ENCODE results near the gene CD276. TPM values are rescaled to one million over a fixed set of nuclear protein-coding genes. Genes with fewer than 3 reads are reported as not detected.

Gene CD276
- total and polyA plus RNA-seq, 3 experiments from 2014 or later = 1.9 to 2.4 TPM; not detected in 1

GRCh38 chr15:73746261-73746660 is 62.1 kb downstream of the CD276 start:
- H3K27ac Mint-ChIP-seq = no peak overlapping the region
- POLR2A ChIA-PET = no interaction called here
- Histone ChIP-seq H3K36me3 (ENCODE audit: insufficient read depth, low read length) (no peaks in the 10 kb centered on the region), H3K4me1 (ENCODE audit: insufficient read depth, low read length) (no peaks in the 10 kb centered on the region), H3K27me3 (ENCODE audit: insufficient read depth, low read length, poor library complexity, severe bottlenecking) (no peaks in the 10 kb centered on the region), H3K27ac (ENCODE audit: low read depth, low read length) (no peak overlapping the region), H3K4me3 (ENCODE audit: low read length) (no peak overlapping the region), H3K9me3 (ENCODE audit: low read length) (no peaks in the 10 kb centered on the region)
- no peaks in the 10 kb centered on the region for H3K36me3 Mint-ChIP-seq
- peaks cover 0 to under 1% (median 0%) of the 10 kb centered on the region in 3 donors for H3K4me1 Mint-ChIP-seq
- DNase-seq = no peak
- no peaks in the 10 kb centered on the region for H3K9me3 Mint-ChIP-seq
- CTCF ChIA-PET = no interaction called here
- peaks cover 34 to 54% of the 10 kb centered on the region in 2 donors for H3K27me3 Mint-ChIP-seq
- H3K4me3 Mint-ChIP-seq = no peak overlapping the region

- H3K4me3 Mint-ChIP-seq = no peak overlapping the region
- Histone ChIP-seq H3K4me3 (ENCODE audit: low read length) (no peak overlapping the region), H3K36me3 (ENCODE audit: insufficient read depth, low read length) (no peaks in the 10 kb centered on the region), H3K9me3 (ENCODE audit: low read length) (no peaks in the 10 kb centered on the region), H3K27me3 (ENCODE audit: insufficient read depth, low read length, poor library complexity, severe bottlenecking) (no peaks in the 10 kb centered on the region), H3K27ac (ENCODE audit: low read depth, low read length) (no peak overlapping the region), H3K4me1 (ENCODE audit: insufficient read depth, low read length) (no peaks in the 10 kb centered on the region)
- no peak overlapping the region for H3K27ac Mint-ChIP-seq
- DNase-seq = no peak
- ChIA-PET CTCF (no interaction called here), POLR2A (no interaction called here)
- peaks cover 36 to 55% of the 10 kb centered on the region in 2 donors for H3K27me3 Mint-ChIP-seq
- no peaks in the 10 kb centered on the region for H3K9me3 Mint-ChIP-seq
- H3K36me3 Mint-ChIP-seq = no peaks in the 10 kb centered on the region
- peaks cover 0 to 3% (median 2%) of the 10 kb centered on the region in 3 donors for H3K4me1 Mint-ChIP-seq
Observed at GRCh38 chr15:73746883-73747282, 62.7 kb downstream of the CD276 start.

GRCh38 chr15:73747847-73748590 is 63.8 kb downstream of the CD276 start:
- CTCF ChIA-PET = no interaction called here
- Mint-ChIP-seq H3K4me1 (peaks cover 0 to 3% (median 2%) of the 10 kb centered on the region in 3 donors), H3K9me3 (no peaks in the 10 kb centered on the region)

GRCh38 chr15:73748730-73749129 is 64.5 kb downstream of the CD276 start:
- Histone ChIP-seq H3K36me3 (ENCODE audit: insufficient read depth, low read length) (no peaks in the 10 kb centered on the region), H3K4me1 (ENCODE audit: insufficient read depth, low read length) (no peaks in the 10 kb centered on the region), H3K27ac (ENCODE audit: low read depth, low read length) (no peak overlapping the region), H3K4me3 (ENCODE audit: low read length) (no peak overlapping the region), H3K27me3 (ENCODE audit: insufficient read depth, low read length, poor library complexity, severe bottlenecking) (no peaks in the 10 kb centered on the region), H3K9me3 (ENCODE audit: low read length) (no peaks in the 10 kb centered on the region)
- DNase-seq = no peak
- Mint-ChIP-seq H3K27me3 (peaks cover 37 to 55% of the 10 kb centered on the region in 2 donors), H3K4me3 (no peak overlapping the region), H3K36me3 (no peaks in the 10 kb centered on the region), H3K9me3 (peaks cover 0 to 2% (median 0%) of the 10 kb centered on the region in 5 donors), H3K4me1 (peaks cover 0 to 7% (median 2%) of the 10 kb centered on the region in 3 donors), H3K27ac (no peak overlapping the region)
- ChIA-PET POLR2A (no interaction called here), CTCF (no interaction called here)

More at GRCh38 chr15:73747847-73748590, 63.8 kb downstream of the CD276 start:
- POLR2A ChIA-PET = no interaction called here
- Mint-ChIP-seq H3K36me3 (no peaks in the 10 kb centered on the region), H3K27ac (no peak overlapping the region), H3K4me3 (no peak overlapping the region), H3K27me3 (peaks cover 34 to 51% of the 10 kb centered on the region in 2 donors)
- no peaks in the 10 kb centered on the region for H3K4me1 ChIP-seq (ENCODE audit: insufficient read depth, low read length)
- H3K27me3 ChIP-seq (ENCODE audit: insufficient read depth, low read length, poor library complexity, severe bottlenecking) = no peaks in the 10 kb centered on the region
- H3K9me3 ChIP-seq (ENCODE audit: low read length) = no peaks in the 10 kb centered on the region
- DNase-seq = no peak
- no peak overlapping the region for H3K4me3 ChIP-seq (ENCODE audit: low read length)
- no peak overlapping the region for H3K27ac ChIP-seq (ENCODE audit: low read depth, low read length)
- no peaks in the 10 kb centered on the region for H3K36me3 ChIP-seq (ENCODE audit: insufficient read depth, low read length)

- DNase-seq = no peak
- H3K27me3 Mint-ChIP-seq = peaks cover 45 to 63% of the 10 kb centered on the region in 2 donors
- peaks cover 0 to 4% (median 0%) of the 10 kb centered on the region in 5 donors for H3K9me3 Mint-ChIP-seq
- no peak overlapping the region for H3K27ac Mint-ChIP-seq
- no peaks in the 10 kb centered on the region for H3K36me3 Mint-ChIP-seq
- H3K4me3 Mint-ChIP-seq = no peak overlapping the region
- Histone ChIP-seq H3K9me3 (ENCODE audit: low read length) (no peaks in the 10 kb centered on the region), H3K4me1 (ENCODE audit: insufficient read depth, low read length) (no peaks in the 10 kb centered on the region), H3K36me3 (ENCODE audit: insufficient read depth, low read length) (no peaks in the 10 kb centered on the region), H3K27me3 (ENCODE audit: insufficient read depth, low read length, poor library complexity, severe bottlenecking) (no peaks in the 10 kb centered on the region), H3K27ac (ENCODE audit: low read depth, low read length) (no peak overlapping the region), H3K4me3 (ENCODE audit: low read length) (no peak overlapping the region)
- CTCF ChIA-PET = no interaction called here
- POLR2A ChIA-PET = no interaction called here
- H3K4me1 Mint-ChIP-seq = peaks cover 0 to 12% (median 2%) of the 10 kb centered on the region in 3 donors
Observed at GRCh38 chr15:73749533-73749932, 65.3 kb downstream of the CD276 start.

GRCh38 chr15:73749971-73750370 is 65.8 kb downstream of the CD276 start:
- Histone ChIP-seq H3K27me3 (ENCODE audit: insufficient read depth, low read length, poor library complexity, severe bottlenecking) (no peaks in the 10 kb centered on the region), H3K4me1 (ENCODE audit: insufficient read depth, low read length) (no peaks in the 10 kb centered on the region), H3K9me3 (ENCODE audit: low read length) (no peaks in the 10 kb centered on the region), H3K36me3 (ENCODE audit: insufficient read depth, low read length) (no peaks in the 10 kb centered on the region), H3K4me3 (ENCODE audit: low read length) (no peak overlapping the region), H3K27ac (ENCODE audit: low read depth, low read length) (no peak overlapping the region)
- Mint-ChIP-seq H3K4me1 (peaks cover 0 to 12% (median 2%) of the 10 kb centered on the region in 3 donors), H3K27ac (no peak overlapping the region), H3K27me3 (peaks cover 47 to 65% of the 10 kb centered on the region in 2 donors), H3K9me3 (peaks cover 0 to 4% (median 0%) of the 10 kb centered on the region in 5 donors), H3K36me3 (no peaks in the 10 kb centered on the region), H3K4me3 (no peak overlapping the region)
- no peak for DNase-seq
- ChIA-PET CTCF (no interaction called here), POLR2A (no interaction called here)

GRCh38 chr15:73750438-73750837 is 66.3 kb downstream of the CD276 start:
- Histone ChIP-seq H3K27ac (ENCODE audit: low read depth, low read length) (no peak overlapping the region), H3K4me3 (ENCODE audit: low read length) (no peak overlapping the region), H3K27me3 (ENCODE audit: insufficient read depth, low read length, poor library complexity, severe bottlenecking) (no peaks in the 10 kb centered on the region), H3K4me1 (ENCODE audit: insufficient read depth, low read length) (no peaks in the 10 kb centered on the region), H3K36me3 (ENCODE audit: insufficient read depth, low read length) (no peaks in the 10 kb centered on the region), H3K9me3 (ENCODE audit: low read length) (no peaks in the 10 kb centered on the region)
- CTCF ChIA-PET = no interaction called here
- Mint-ChIP-seq H3K27me3 (peaks cover 48 to 60% of the 10 kb centered on the region in 2 donors), H3K36me3 (no peaks in the 10 kb centered on the region), H3K4me3 (no peak overlapping the region), H3K27ac (no peak overlapping the region), H3K9me3 (peaks cover 0 to 4% (median 0%) of the 10 kb centered on the region in 5 donors), H3K4me1 (peaks cover 0 to 12% (median 2%) of the 10 kb centered on the region in 3 donors)
- DNase-seq = no peak
- POLR2A ChIA-PET = no interaction called here

GRCh38 chr15:73750951-73751350 is 66.8 kb downstream of the CD276 start:
- H3K4me1 ChIP-seq (ENCODE audit: insufficient read depth, low read length) = no peaks in the 10 kb centered on the region
- no peaks in the 10 kb centered on the region for H3K27me3 ChIP-seq (ENCODE audit: insufficient read depth, low read length, poor library complexity, severe bottlenecking)
- H3K9me3 ChIP-seq (ENCODE audit: low read length) = no peaks in the 10 kb centered on the region
- DNase-seq = no peak
- Mint-ChIP-seq H3K4me1 (peaks cover 0 to 12% (median 2%) of the 10 kb centered on the region in 3 donors), H3K9me3 (peaks cover 0 to 4% (median 0%) of the 10 kb centered on the region in 5 donors), H3K4me3 (no peak overlapping the region), H3K36me3 (no peaks in the 10 kb centered on the region), H3K27ac (no peak overlapping the region), H3K27me3 (peaks cover 52 to 59% of the 10 kb centered on the region in 2 donors)
- no peaks in the 10 kb centered on the region for H3K36me3 ChIP-seq (ENCODE audit: insufficient read depth, low read length)
- no peak overlapping the region for H3K4me3 ChIP-seq (ENCODE audit: low read length)
- H3K27ac ChIP-seq (ENCODE audit: low read depth, low read length) = no peak overlapping the region
- CTCF ChIA-PET = no interaction called here
- POLR2A ChIA-PET = no interaction called here
